ENCODE data around the gene TOMM7. TPM values are rescaled to one million over a fixed set of nuclear protein-coding genes. Genes with fewer than 3 reads are reported as not detected.

The TOMM7 gene
- total and polyA plus RNA-seq, 9 of the 15 experiments (the other 6 are each of a cell fraction or from before 2014, with no cell fraction given) = 283 to 1,717 (median 638) TPM

DNA sequence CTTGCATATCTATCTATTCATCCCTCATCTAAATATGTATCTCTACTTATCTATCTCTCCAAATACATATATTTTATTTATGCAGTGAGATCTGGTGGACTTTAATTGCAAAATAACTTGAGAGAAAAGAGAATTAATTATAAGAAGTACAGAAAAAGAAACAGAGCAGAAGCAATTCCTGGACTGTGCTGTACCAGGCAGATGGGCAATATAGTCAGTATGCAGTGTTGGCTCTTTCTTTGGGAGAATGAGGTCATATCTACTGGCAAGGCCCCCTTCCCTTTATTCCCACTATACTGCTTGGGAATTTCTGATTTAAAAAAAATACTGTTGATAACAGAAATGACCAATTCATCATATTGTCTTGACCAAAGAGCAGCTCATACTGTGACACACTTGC lies 49.0 kb upstream of the TOMM7 start:
- H3K79me2 ChIP-seq (ENCODE audit: control insufficient read depth, insufficient read depth, low read length) = no peaks in the 10 kb centered on the region
- intact Hi-C loops (cut with micrococcal nuclease) = no loop called here
- POLR2A ChIA-PET = interaction anchor here (1.2 kb wide), 1 partner anchor 25 kb away, joined by 3 read pairs; no protein-coding TSS in a partner anchor
- H3K9me1 ChIP-seq (ENCODE audit: control insufficient read depth, insufficient read depth, low read length) = no peaks in the 10 kb centered on the region
- H3K4me1 ChIP-seq (replicated peaks in 1 of 2; ENCODE audit: control insufficient read depth in 2 of 2, insufficient read depth in 2 of 2, low read length in 2 of 2) = no peaks in the 10 kb centered on the region; a peak in 2 of 5 replicates
- CTCF ChIA-PET (ENCODE audit: low intra/inter-chr PET ratio) = no interaction called here
- no TSS peak for BruUV-seq (replicated peaks)
- no peaks in the 10 kb centered on the region for H3K36me3 ChIP-seq (ENCODE audit: control insufficient read depth, insufficient read depth, low read length)
- H3K9me3 ChIP-seq (replicated peaks; ENCODE audit: control insufficient read depth, insufficient read depth, low read depth, low read length) = no peaks in the 10 kb centered on the region
- DNase-seq (ENCODE audit: extremely low read depth in 1 of 4, low spot score in 3 of 4) (no peak), ATAC-seq (no peak), FAIRE-seq (no peak)
- H3K27me3 ChIP-seq (ENCODE audit: control insufficient read depth in 2 of 2, insufficient read depth in 2 of 2, low read length in 2 of 2) = 0 out of 5 replicates have a peak, but pooled peaks cover 0 to 4% of the 10 kb centered on the region in 2 experiments
- no peak overlapping the region for H3K27ac ChIP-seq (ENCODE audit: extremely low read depth, low read depth, low read length)
- no peak overlapping the region for H2AFZ ChIP-seq (ENCODE audit: low read depth, low read length)
- no peak overlapping the region for H3K4me3 ChIP-seq
- no peak overlapping the region for H3K4me2 ChIP-seq (ENCODE audit: insufficient read depth, low read length)
- TF ChIP-seq KHSRP (IDR thresholded peaks at IDR 0.05) (no peak), ZMIZ1 (IDR thresholded peaks at IDR 0.05; ENCODE audit: low read depth in 2 of 2, low read length in 2 of 2) (no peak)
- in situ Hi-C loops (cut with MboI) = no loop called here
- H4K20me1 ChIP-seq (replicated peaks; ENCODE audit: control insufficient read depth, insufficient read depth, low read length) = no peaks in the 10 kb centered on the region
- H3K9ac ChIP-seq (ENCODE audit: insufficient read depth in 1 of 2, low read depth in 2 of 2, low read length in 2 of 2) = no peak overlapping the region

All from K562 (cell line).